GM12891 (cell line): ENCODE results near the gene RHBDL1.

ENCODE experiments used
- DNase-seq: peaks from one replicate; pipeline ENCODE4 v3.0.0; 2011; ENCODE audit warnings: low spot score; ENCODE audit not compliant: insufficient read length
- FAIRE-seq: peaks from 2 replicates; lab custom pipeline; 2011; peaks lifted over from hg19 to GRCh38; lab: Jason Lieb, UNC
- PAX5 ChIP-seq: IDR thresholded peaks from 2 replicates; pipeline ENCODE4 v1.6.1; 2011; ENCODE audit warnings: low read length, moderate library complexity, mild to moderate bottlenecking; ENCODE audit not compliant: insufficient read depth, severe bottlenecking
- POLR2A ChIP-seq: IDR thresholded peaks from 2 replicates; pipeline ENCODE4 v1.6.1; 2011; ENCODE audit warnings: low read depth, low read length, control low read depth
- POLR2AphosphoS5 ChIP-seq: IDR thresholded peaks from 2 replicates; pipeline ENCODE4 v1.6.1; 2011; ENCODE audit warnings: low read depth, low read length, control low read depth
- POU2F2 ChIP-seq: IDR thresholded peaks from 2 replicates; pipeline ENCODE4 v1.6.1; 2011; ENCODE audit warnings: low read depth, mild to moderate bottlenecking, control low read depth, low read length, moderate library complexity
- SPI1 ChIP-seq: IDR thresholded peaks from 2 replicates; pipeline ENCODE4 v1.6.1; 2011; ENCODE audit warnings: low read depth, low read length, control low read depth
- TAF1 ChIP-seq: IDR thresholded peaks from 2 replicates; pipeline ENCODE4 v1.6.1; 2011; ENCODE audit warnings: low read depth, low read length, control low read depth

RHBDL1 gene

GRCh38 chr16:637081-638018 is 38.1 kb upstream of the RHBDL1 start:
- FAIRE-seq, result peak; percentile 51
- TF ChIP-seq POLR2AphosphoS5, result no peak
- no peak for TF ChIP-seq POU2F2
- TF ChIP-seq SPI1, result no peak
- peak; percentile 99 for DNase-seq

- no peak for TF ChIP-seq SPI1
- FAIRE-seq, result no peak
- no peak for DNase-seq
Observed at GRCh38 chr16:638034-638543, 37.4 kb upstream of the RHBDL1 start.

- FAIRE-seq, result no peak
- DNase-seq, result no peak
- TF ChIP-seq TAF1 (no peak), PAX5 (no peak), SPI1 (no peak), POLR2A (no peak)
Observed at GRCh38 chr16:638836-639235, 36.6 kb upstream of the RHBDL1 start.

GRCh38 chr16:640614-641013 is 34.9 kb upstream of the RHBDL1 start:
- DNase-seq (no peak), FAIRE-seq (no peak)
- TF ChIP-seq SPI1 (no peak), POU2F2 (no peak), TAF1 (no peak), PAX5 (no peak), POLR2AphosphoS5 (no peak), POLR2A (no peak)

- no peak for TF ChIP-seq TAF1
- TF ChIP-seq POLR2A, result peak; percentile 20; the same call in 1 of the 2 replicates
- FAIRE-seq, result peak; percentile 97
- peak; percentile 91 for DNase-seq
Observed at GRCh38 chr16:641326-642188, 33.9 kb upstream of the RHBDL1 start, which contains the start of gene MCRIP2. TSS of gene MCRIP2 (plus strand) at chr16:641828. CDS start at chr16:641992, 164 bp downstream.

GRCh38 chr16:642189-643049 is 33.1 kb upstream of the RHBDL1 start:
- DNase-seq, result peak; percentile 67
- peak; percentile 90 for FAIRE-seq
- TF ChIP-seq POLR2A, result no peak
- peak; percentile 20; the same call in 1 of the 2 replicates for TF ChIP-seq SPI1

- DNase-seq (no peak), FAIRE-seq (no peak)
- no peak for TF ChIP-seq TAF1
- TF ChIP-seq PAX5, result no peak
- TF ChIP-seq POLR2A, result no peak
Observed at GRCh38 chr16:643050-643368, 32.5 kb upstream of the RHBDL1 start.

GRCh38 chr16:644556-644955 is 30.9 kb upstream of the RHBDL1 start:
- TF ChIP-seq POLR2AphosphoS5, result no peak
- no peak for TF ChIP-seq SPI1
- TF ChIP-seq TAF1, result no peak
- no peak for TF ChIP-seq PAX5
- no peak for TF ChIP-seq POLR2A
- TF ChIP-seq POU2F2, result no peak
- DNase-seq (no peak), FAIRE-seq (no peak)

- no peak for DNase-seq
- no peak for TF ChIP-seq POU2F2
- TF ChIP-seq PAX5, result no peak
- TF ChIP-seq SPI1, result no peak
- no peak for TF ChIP-seq POLR2AphosphoS5
- no peak for TF ChIP-seq POLR2A
- TF ChIP-seq TAF1, result no peak
- no peak for FAIRE-seq
Observed at GRCh38 chr16:645852-646678, 29.4 kb upstream of the RHBDL1 start.
